A549 (cell line): ENCODE results near the gene MYL12A. TPM values are rescaled to one million over a fixed set of nuclear protein-coding genes. Genes with fewer than 3 reads are reported as not detected.
"Not testable (repeated sequence)": the region's sequence is repeated elsewhere in the genome, so short reads cannot be mapped to it uniquely, and the experiment has no call there.

Experiments
- ATAC-seq, 2 experiments: fragments of 200-7000 bp in 1 of 2; fragments of >200 bp in 1 of 2; cut with Nextera tagmentation in 1 of 2; cut with Tn5 transposase in 1 of 2; 3 replicates each; pipeline versions ENCODE4 v1.8.0 to v1.9.1; 2018 to 2020; ENCODE audit warnings: mild to moderate bottlenecking in 1 of 2, moderate library complexity in 1 of 2
- CTCF ChIA-PET: fragments of 300-600 bp; sonication (Branson Sonifier 250); formaldehyde crosslinking; extraction: SDS; loops from one replicate; lab custom pipeline; 2021; ENCODE audit warnings: antibody characterized with exemption, inconsistent platforms; lab: Yijun Ruan, JAX
- POLR2A ChIA-PET: fragments of 350-600 bp; formaldehyde crosslinking; extraction: SDS; loops from one replicate; lab custom pipeline; 2021; ENCODE audit warnings: antibody characterized with exemption, inconsistent platforms; lab: Yijun Ruan, JAX
- DNase-seq, 2 experiments: peaks; one replicate each; pipeline versions ENCODE4 v3.0.0 to v3.0.0-alpha.2; 2011 to 2016; ENCODE audit warnings: low read depth in 1 of 2, low spot score in 1 of 2
- FAIRE-seq: peaks from 2 replicates; lab custom pipeline; 2011; peaks lifted over from hg19 to GRCh38; lab: Jason Lieb, UNC
- H3K27ac ChIP-seq, 2 experiments: fragments of >200 bp; sonication (Bioruptor Twin); formaldehyde crosslinking; 3 replicates each; pipeline ENCODE4 v1.5.1; 2016 to 2017
- H3K4me1 ChIP-seq: fragments of >200 bp; sonication (Bioruptor Twin); formaldehyde crosslinking; 3 replicates; pipeline ENCODE4 v1.6.1; 2016
- H3K4me2 ChIP-seq: fragments of >200 bp; sonication (Bioruptor Twin); formaldehyde crosslinking; 3 replicates; pipeline ENCODE4 v1.6.1; 2016
- H3K4me3 ChIP-seq: fragments of >200 bp; sonication (Bioruptor Twin); formaldehyde crosslinking; 3 replicates; pipeline ENCODE4 v1.5.1; 2016
- H3K9me3 ChIP-seq: fragments of >200 bp; sonication (Bioruptor Twin); formaldehyde crosslinking; 3 replicates; pipeline ENCODE4 v1.6.1; 2016
- BCL3 ChIP-seq: fragments of >200 bp; sonication (Bioruptor Twin); formaldehyde crosslinking; IDR thresholded peaks from 3 replicates; pipeline ENCODE4 v1.6.1; 2016
- CTCF ChIP-seq: fragments of >200 bp; sonication (Bioruptor Twin); formaldehyde crosslinking; IDR thresholded peaks from 3 replicates; pipeline ENCODE4 v1.5.1; 2016
- EHF ChIP-seq: fragments of 250-450 bp; sonication (Bioruptor Pico); IDR thresholded peaks from 2 replicates; pipeline ENCODE4 v1.5.0; 2020; ENCODE audit warnings: mild to moderate bottlenecking
- ESRRA ChIP-seq: fragments of 150-350 bp; IDR thresholded peaks from 2 replicates; pipeline ENCODE4 v1.6.1; 2014; ENCODE audit warnings: mild to moderate bottlenecking, low read length, borderline replicate concordance
- FOSB ChIP-seq: fragments of 250-450 bp; sonication (Bioruptor Pico); IDR thresholded peaks from 2 replicates; pipeline ENCODE4 v1.5.0; 2020; ENCODE audit warnings: mild to moderate bottlenecking, moderate library complexity
- JUNB ChIP-seq: fragments of >200 bp; sonication (Bioruptor Twin); formaldehyde crosslinking; IDR thresholded peaks from 2 replicates; pipeline ENCODE4 v1.6.1; 2016
- POLR2AphosphoS2 ChIP-seq: conservative IDR thresholded peaks from 2 replicates; pipeline ENCODE4 v1.6.1; 2012; ENCODE audit warnings: low read length, improper control_type of control experiment, inconsistent platforms
- RAD21 ChIP-seq, 2 experiments: fragments of >200 bp in 1 of 2; sonication (Bioruptor Twin) in 1 of 2; formaldehyde crosslinking in 1 of 2; IDR thresholded peaks in 1 of 2; conservative IDR thresholded peaks in 1 of 2; 2 replicates in 1 of 2; 3 replicates in 1 of 2; pipeline ENCODE4 v1.6.1; 2012 to 2018; ENCODE audit warnings: inconsistent platforms in 1 of 2
- RFX5 ChIP-seq: fragments of 450-650 bp; IDR thresholded peaks from 2 replicates; pipeline ENCODE4 v1.7.1; 2014; ENCODE audit warnings: antibody characterized with exemption, mild to moderate bottlenecking, moderate library complexity
- SMC3 ChIP-seq: fragments of >200 bp; sonication (Bioruptor Twin); formaldehyde crosslinking; IDR thresholded peaks from 3 replicates; pipeline ENCODE4 v1.6.1; 2018; ENCODE audit warnings: inconsistent platforms
- USF2 ChIP-seq: fragments of 450-650 bp; IDR thresholded peaks from 2 replicates; pipeline ENCODE4 v1.6.1; 2014; ENCODE audit warnings: antibody characterized with exemption
- ZC3H11A ChIP-seq: fragments of 450-650 bp; IDR thresholded peaks from 2 replicates; pipeline ENCODE4 v1.6.1; 2014; ENCODE audit warnings: antibody characterized with exemption, mild to moderate bottlenecking
- WGBS: methylation state at CpG from one replicate; pipeline ENCODE4 v1.1.6; 2017; ENCODE audit errors: missing lambda C conversion rate; 5-methylcytosine and 5-hydroxymethylcytosine counted together
- polyA plus RNA-seq, 4 experiments: library from polyadenylated mRNA; depleted of rRNA in 3 of 4; stranded (reverse); fragments of >200 nt; fragmentation: RNase III in 1 of 4; extraction: RNeasy Plus Mini Kit Qiagen cat#74134 plus additional on column Dnase treatment in 1 of 4; gene quantifications; 2 replicates in 3 of 4; 3 replicates in 1 of 4; pipeline ENCODE4 v1.2.3, GENCODE V29; 2011 to 2017
- TF ChIP-seq, protein P1 (sequence below): IDR thresholded peaks from 2 replicates; pipeline ENCODE4 v1.6.1; 2012; ENCODE audit warnings: low read depth, borderline replicate concordance
- TF ChIP-seq, protein P2 (sequence below): fragments of 150-350 bp; IDR thresholded peaks from 2 replicates; pipeline ENCODE4 v1.6.1; 2014; ENCODE audit warnings: low read depth, mild to moderate bottlenecking, low read length

Gene MYL12A
- polyA plus RNA-seq, 2 of the 4 experiments (the other 2 are of a cell fraction): 510 to 514 TPM

GRCh38 chr18:3219631-3220335, 27.8 kb upstream of the MYL12A start, which contains the start of gene MYOM1:
TSS of gene MYOM1 (minus strand) at chr18:3219968. CDS start at chr18:3215223, 4,745 bp downstream.
- FAIRE-seq (no peak), ATAC-seq (no peak), DNase-seq (no peak)
- ChIA-PET POLR2A (no interaction called here), CTCF (interaction anchor here (1.4 to 2.9 kb wide), 2 partner anchors 19 to 26 kb away, joined by 3 to 8 read pairs; no protein-coding TSS in a partner anchor)
- Histone ChIP-seq H3K9me3 (no peaks in the 10 kb centered on the region), H3K4me1 (peaks cover 23% of the 10 kb centered on the region), H3K4me3 (no peak within 1 kb of the TSS), H3K4me2 (no peak within 1 kb of the TSS), H3K27ac (peak within 1 kb of the TSS; percentile 11 to 63; a peak in 3 of 6 replicates)
- 76% methylated on average over 8 of the region's 9 CpGs for WGBS
- TF ChIP-seq ZC3H11A (no peak), POLR2AphosphoS2 (no peak), SMC3 (no peak), RFX5 (no peak), USF2 (no peak), FOSB (no peak), CTCF (no peak)

DNA sequence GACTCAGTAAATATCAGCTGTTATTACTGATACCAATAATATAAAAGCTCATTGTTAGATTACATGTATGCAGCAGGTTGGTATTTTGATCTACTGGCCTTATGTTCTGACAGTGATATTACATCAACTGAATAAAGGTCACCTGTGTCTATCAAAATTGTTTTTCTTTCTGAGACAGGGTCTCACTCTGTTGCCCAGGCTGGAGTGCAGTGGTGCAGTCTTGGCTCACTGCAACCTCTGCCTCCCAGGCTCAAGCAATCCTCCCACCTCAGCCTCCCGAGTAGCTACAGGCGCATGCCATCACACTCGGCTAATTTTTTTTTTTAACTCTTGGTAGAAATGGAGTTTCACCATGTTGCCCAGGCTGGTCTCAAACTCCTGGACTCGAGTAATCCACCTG, 26.7 kb upstream of the MYL12A start:
- H3K4me2 ChIP-seq, ATAC-seq, FAIRE-seq, H3K9me3 ChIP-seq, H3K4me3 ChIP-seq, H3K27ac ChIP-seq, DNase-seq, POLR2A ChIA-PET: not testable (repeated sequence)
- CTCF ChIA-PET: interaction anchor here (1.2 kb wide), 1 partner anchor 25 kb away, joined by 4 read pairs; no protein-coding TSS in a partner anchor
- WGBS: 76% methylated on average over 4 of the region's 4 CpGs
- H3K4me1 ChIP-seq: peaks cover 23% of the 10 kb centered on the region

GRCh38 chr18:3221496-3221895, 26.1 kb upstream of the MYL12A start:
- no peak overlapping the region for H3K27ac ChIP-seq
- POLR2A ChIA-PET: no interaction called here
- no peak for ATAC-seq
- 81% methylated on average over 6 of the region's 6 CpGs for WGBS
- FAIRE-seq: no peak
- TF ChIP-seq JUNB (no peak), ESRRA (no peak), BCL3 (no peak)
- TF ChIP-seq, protein P1, sequence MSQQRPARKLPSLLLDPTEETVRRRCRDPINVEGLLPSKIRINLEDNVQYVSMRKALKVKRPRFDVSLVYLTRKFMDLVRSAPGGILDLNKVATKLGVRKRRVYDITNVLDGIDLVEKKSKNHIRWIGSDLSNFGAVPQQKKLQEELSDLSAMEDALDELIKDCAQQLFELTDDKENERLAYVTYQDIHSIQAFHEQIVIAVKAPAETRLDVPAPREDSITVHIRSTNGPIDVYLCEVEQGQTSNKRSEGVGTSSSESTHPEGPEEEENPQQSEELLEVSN: no peak
- H3K4me1 ChIP-seq: peaks cover 23% of the 10 kb centered on the region
- H3K9me3 ChIP-seq: no peaks in the 10 kb centered on the region
- CTCF ChIA-PET: interaction anchor here (1.2 kb wide), 1 partner anchor 24 kb away, joined by 4 read pairs; no protein-coding TSS in a partner anchor
- H3K4me3 ChIP-seq: no peak overlapping the region
- no peak for DNase-seq
- H3K4me2 ChIP-seq: no peak overlapping the region

GRCh38 chr18:3223356-3223755, 24.2 kb upstream of the MYL12A start:
- 70% methylated on average over 1 of the region's 1 CpG for WGBS
- DNase-seq (no peak), ATAC-seq (no peak), FAIRE-seq (no peak)
- TF ChIP-seq, protein P2, sequence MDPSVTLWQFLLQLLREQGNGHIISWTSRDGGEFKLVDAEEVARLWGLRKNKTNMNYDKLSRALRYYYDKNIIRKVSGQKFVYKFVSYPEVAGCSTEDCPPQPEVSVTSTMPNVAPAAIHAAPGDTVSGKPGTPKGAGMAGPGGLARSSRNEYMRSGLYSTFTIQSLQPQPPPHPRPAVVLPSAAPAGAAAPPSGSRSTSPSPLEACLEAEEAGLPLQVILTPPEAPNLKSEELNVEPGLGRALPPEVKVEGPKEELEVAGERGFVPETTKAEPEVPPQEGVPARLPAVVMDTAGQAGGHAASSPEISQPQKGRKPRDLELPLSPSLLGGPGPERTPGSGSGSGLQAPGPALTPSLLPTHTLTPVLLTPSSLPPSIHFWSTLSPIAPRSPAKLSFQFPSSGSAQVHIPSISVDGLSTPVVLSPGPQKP: no peak
- TF ChIP-seq RAD21 (conservative IDR thresholded peaks at IDR 0.05 in 1 of 2, IDR thresholded peaks at IDR 0.05 in 1 of 2) (no peak), EHF (CRISPR knock-in tag) (no peak)
- ChIA-PET CTCF (no interaction called here), POLR2A (no interaction called here)
- Histone ChIP-seq H3K4me3 (no peak overlapping the region), H3K9me3 (no peaks in the 10 kb centered on the region), H3K27ac (no peak overlapping the region), H3K4me2 (no peak overlapping the region), H3K4me1 (peaks cover 10% of the 10 kb centered on the region)
